Memory B cell (primary cell): ENCODE data around the gene MAP4.
"Not testable (repeated sequence)": the region's sequence is repeated elsewhere in the genome, so short reads cannot be mapped to it uniquely, and the experiment has no call there.

ENCODE experiments used
- ATAC-seq: fragments of 150-1000 bp; cut with Tn5 transposase; 2 replicates; pipeline ENCODE4 v1.10.0; 2021; ENCODE audit warnings: low read depth, mild to moderate bottlenecking, moderate library complexity
- DNase-seq, 2 donors: peaks; one replicate each; pipeline ENCODE4 v3.0.0; 2022; ENCODE audit warnings: low spot score in 2 of 2
- H3K27ac Mint-ChIP-seq: one replicate; pipeline ENCODE4 v1.8.0; 2022; ENCODE audit warnings: mild to moderate bottlenecking, moderate library complexity, mixed read lengths
- H3K27me3 Mint-ChIP-seq: one replicate; pipeline ENCODE4 v1.8.0; 2022; ENCODE audit warnings: mixed read lengths
- H3K36me3 Mint-ChIP-seq: one replicate; pipeline ENCODE4 v1.8.0; 2022; ENCODE audit warnings: mild to moderate bottlenecking, mixed read lengths
- H3K4me1 Mint-ChIP-seq: one replicate; pipeline ENCODE4 v1.8.0; 2022; ENCODE audit warnings: mixed read lengths
- H3K4me3 Mint-ChIP-seq: one replicate; pipeline ENCODE4 v1.8.0; 2022; ENCODE audit warnings: mild to moderate bottlenecking, moderate library complexity, mixed read lengths
- H3K9me3 Mint-ChIP-seq: one replicate; pipeline ENCODE4 v1.8.0; 2022; ENCODE audit warnings: mixed read lengths

Gene MAP4

DNA sequence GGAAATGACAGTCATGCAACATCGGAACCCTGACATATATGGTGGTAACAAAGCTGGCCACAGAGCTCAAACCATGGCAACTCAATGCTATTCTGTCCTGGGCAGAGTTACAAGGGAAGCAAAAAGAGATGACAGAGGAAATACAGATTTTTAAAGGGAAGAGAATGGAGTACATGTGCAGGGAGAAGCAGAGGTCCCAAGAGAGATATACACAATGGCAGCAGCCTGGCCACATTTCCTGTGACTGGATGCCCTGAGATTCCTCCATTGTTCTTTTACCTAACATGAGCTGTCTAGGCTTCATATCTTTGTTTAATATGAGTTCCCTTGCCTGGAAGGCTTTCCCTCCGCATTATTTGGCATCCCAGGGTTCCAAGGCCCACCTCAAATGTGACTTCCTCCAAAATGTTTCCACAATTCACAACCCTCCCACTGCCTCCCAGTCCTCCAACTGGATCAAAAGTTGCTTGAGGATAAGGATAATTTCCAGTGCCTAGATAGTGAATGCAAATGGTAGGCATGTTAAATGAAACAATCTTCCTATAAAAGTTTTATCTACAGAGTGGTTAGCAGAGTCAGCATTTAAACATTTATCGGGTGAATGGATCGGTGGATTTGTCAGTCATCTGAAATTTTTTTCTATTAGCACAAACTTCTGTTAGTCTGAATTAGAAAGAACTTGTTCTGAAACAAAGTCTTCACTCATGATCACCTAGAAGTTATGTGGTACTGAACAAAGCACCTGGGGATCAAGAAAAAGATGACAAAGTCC lies 127.0 kb downstream of the MAP4 start:
- H3K4me3 Mint-ChIP-seq = no peak overlapping the region
- peaks cover 13% of the 10 kb centered on the region for H3K4me1 Mint-ChIP-seq
- no peaks in the 10 kb centered on the region for H3K9me3 Mint-ChIP-seq
- H3K36me3 Mint-ChIP-seq = peaks cover 25% of the 10 kb centered on the region
- ATAC-seq (no peak), DNase-seq (no peak)
- no peaks in the 10 kb centered on the region for H3K27me3 Mint-ChIP-seq
- peak overlapping the region; percentile 35 for H3K27ac Mint-ChIP-seq

GRCh38 chr3:47887991-47888390 lies 128.2 kb downstream of the MAP4 start:
- H3K27ac Mint-ChIP-seq, H3K27me3 Mint-ChIP-seq, DNase-seq, ATAC-seq, H3K9me3 Mint-ChIP-seq, H3K4me3 Mint-ChIP-seq: not testable (repeated sequence)
- H3K4me1 Mint-ChIP-seq = peaks cover 13% of the 10 kb centered on the region
- H3K36me3 Mint-ChIP-seq = peaks cover 29% of the 10 kb centered on the region

GRCh38 chr3:47885168-47885567 lies 131.0 kb downstream of the MAP4 start:
- Mint-ChIP-seq H3K9me3 (no peaks in the 10 kb centered on the region), H3K36me3 (peaks cover 22% of the 10 kb centered on the region), H3K4me1 (peaks cover 13% of the 10 kb centered on the region), H3K27ac (peak overlapping the region; percentile 38), H3K4me3 (no peak overlapping the region), H3K27me3 (no peaks in the 10 kb centered on the region)
- DNase-seq = no peak
- ATAC-seq = no peak

DNA sequence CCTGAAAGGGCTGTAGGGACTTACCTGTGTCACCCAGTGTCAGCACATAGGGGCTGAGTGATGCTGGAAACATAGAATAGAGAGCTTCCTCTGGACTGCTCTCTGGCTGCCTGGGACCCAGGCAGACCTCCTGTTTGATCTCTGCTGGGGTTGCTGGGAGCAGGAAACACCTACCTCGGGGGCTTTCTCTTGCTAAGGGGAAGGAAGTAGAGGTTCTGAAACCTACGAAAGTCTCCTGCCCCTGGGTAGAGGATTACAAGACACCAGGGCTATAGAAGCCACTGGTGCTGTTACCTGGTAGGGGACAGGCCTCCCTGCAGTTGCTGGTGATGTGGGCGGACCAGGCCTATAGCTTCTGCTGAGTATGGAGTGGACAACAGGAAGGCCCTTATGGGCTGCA lies 131.6 kb downstream of the MAP4 start:
- no peak overlapping the region for H3K4me3 Mint-ChIP-seq
- peak overlapping the region; percentile 38 for H3K27ac Mint-ChIP-seq
- no peaks in the 10 kb centered on the region for H3K9me3 Mint-ChIP-seq
- ATAC-seq = peak; percentile 74
- H3K4me1 Mint-ChIP-seq = peaks cover 13% of the 10 kb centered on the region
- peaks cover 22% of the 10 kb centered on the region for H3K36me3 Mint-ChIP-seq
- H3K27me3 Mint-ChIP-seq = no peaks in the 10 kb centered on the region
- DNase-seq = no peak

DNA sequence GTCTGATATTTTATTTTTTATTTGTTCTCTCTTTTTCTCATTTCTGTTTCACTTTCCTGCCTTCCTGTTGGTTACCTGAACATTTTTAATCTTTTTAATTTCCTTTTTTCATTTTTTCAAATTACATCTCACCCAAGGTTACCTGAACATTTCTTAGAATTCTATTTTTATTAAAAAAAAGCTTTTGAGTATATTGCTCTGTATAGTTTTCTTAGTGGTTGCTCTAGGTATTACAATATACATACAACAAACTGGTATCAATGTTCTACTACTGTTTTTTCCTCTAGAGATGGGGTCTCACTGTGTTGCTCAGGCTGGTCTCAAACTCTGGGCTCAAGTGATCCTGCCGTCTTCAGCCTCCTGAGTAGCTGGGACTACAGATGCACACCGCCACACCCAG lies 133.9 kb downstream of the MAP4 start:
- Mint-ChIP-seq H3K27me3 (no peaks in the 10 kb centered on the region), H3K9me3 (no peaks in the 10 kb centered on the region), H3K36me3 (peaks cover 18% of the 10 kb centered on the region), H3K27ac (no peak overlapping the region), H3K4me3 (no peak overlapping the region), H3K4me1 (peaks cover 16% of the 10 kb centered on the region)
- no peak for ATAC-seq
- DNase-seq = no peak

GRCh38 chr3:47877719-47878118 lies 138.5 kb downstream of the MAP4 start:
- Mint-ChIP-seq H3K4me1 (peaks cover 3% of the 10 kb centered on the region), H3K27me3 (no peaks in the 10 kb centered on the region), H3K36me3 (peaks cover 8% of the 10 kb centered on the region), H3K9me3 (no peaks in the 10 kb centered on the region), H3K27ac (peak overlapping the region; percentile 80), H3K4me3 (no peak overlapping the region)
- DNase-seq (no peak), ATAC-seq (no peak)

DNA sequence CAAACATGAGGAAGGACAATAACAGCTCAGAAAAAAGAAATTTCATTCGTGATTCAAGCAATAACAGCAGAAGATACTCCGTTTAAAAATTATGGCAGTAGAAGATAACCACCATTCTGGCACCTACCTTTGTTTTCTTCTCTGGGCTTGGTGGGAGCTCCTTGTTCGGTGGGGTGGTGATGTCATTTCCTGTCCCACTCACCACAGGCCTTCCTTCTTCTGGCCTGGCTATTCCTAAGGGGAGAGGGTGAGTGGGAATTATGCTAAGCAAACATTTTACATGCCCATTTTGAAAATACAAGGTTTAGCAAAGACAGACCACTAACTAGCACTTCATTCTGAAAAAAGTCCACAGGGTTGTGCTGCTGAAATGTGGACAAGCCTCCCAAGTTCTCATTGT lies 138.9 kb downstream of the MAP4 start:
- H3K27me3 Mint-ChIP-seq = no peaks in the 10 kb centered on the region
- peak overlapping the region; percentile 80 for H3K27ac Mint-ChIP-seq
- ATAC-seq = no peak

DNA sequence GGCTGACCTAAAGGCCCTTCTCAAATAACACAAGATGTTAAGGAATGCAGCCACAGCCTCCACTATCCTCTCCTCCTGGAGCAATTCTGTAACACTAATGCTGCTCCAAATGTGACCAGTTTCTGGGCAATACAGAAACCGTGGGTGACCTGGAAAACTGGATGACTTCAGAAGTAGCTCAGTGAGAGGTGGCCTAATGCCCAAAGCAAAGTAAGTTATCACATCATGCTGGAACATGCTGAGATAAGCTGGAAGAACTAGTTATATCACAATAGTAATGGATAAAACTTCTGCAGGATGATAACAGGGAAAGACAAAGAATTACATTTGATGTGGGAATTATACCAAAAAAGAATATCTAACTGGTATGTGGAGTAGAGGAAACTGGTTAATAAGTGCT lies 141.3 kb downstream of the MAP4 start:
- Mint-ChIP-seq H3K36me3 (peaks cover 14% of the 10 kb centered on the region), H3K4me3 (no peak overlapping the region), H3K9me3 (no peaks in the 10 kb centered on the region), H3K4me1 (peaks cover 3% of the 10 kb centered on the region), H3K27me3 (no peaks in the 10 kb centered on the region), H3K27ac (no peak overlapping the region)
- no peak for DNase-seq
- ATAC-seq = no peak

More for the DNA sequence above, 138.9 kb downstream of the MAP4 start:
- Mint-ChIP-seq H3K4me1 (peaks cover 3% of the 10 kb centered on the region), H3K9me3 (no peaks in the 10 kb centered on the region), H3K4me3 (no peak overlapping the region), H3K36me3 (peaks cover 8% of the 10 kb centered on the region)
- no peak for DNase-seq

DNA sequence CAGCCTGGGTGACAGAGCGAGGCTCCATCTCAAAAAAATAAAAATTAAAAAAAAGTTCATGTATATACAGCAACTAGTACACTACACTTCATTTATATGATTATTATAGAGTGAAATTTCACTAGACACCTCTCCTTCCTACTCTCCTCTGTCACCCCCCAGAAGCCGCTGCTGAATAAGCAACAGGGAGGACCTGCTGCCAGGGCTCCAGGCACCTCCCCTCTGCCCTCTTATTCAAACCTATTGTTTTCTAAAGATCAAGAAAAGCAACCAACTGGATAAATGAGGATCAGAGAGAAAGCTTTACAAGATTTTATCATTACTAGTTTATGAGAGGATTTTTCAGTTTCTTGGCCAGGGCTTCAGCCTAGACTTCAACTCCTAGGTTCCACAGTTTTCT lies 141.8 kb downstream of the MAP4 start:
- Mint-ChIP-seq H3K27ac (no peak overlapping the region), H3K4me1 (peaks cover 3% of the 10 kb centered on the region), H3K36me3 (peaks cover 17% of the 10 kb centered on the region), H3K27me3 (no peaks in the 10 kb centered on the region), H3K9me3 (no peaks in the 10 kb centered on the region), H3K4me3 (no peak overlapping the region)
- no peak for ATAC-seq
- no peak for DNase-seq

- H3K9me3 Mint-ChIP-seq = no peaks in the 10 kb centered on the region
- no peak for DNase-seq
- no peak for ATAC-seq
- H3K36me3 Mint-ChIP-seq = peaks cover 25% of the 10 kb centered on the region
- peaks cover 3% of the 10 kb centered on the region for H3K4me1 Mint-ChIP-seq
- no peaks in the 10 kb centered on the region for H3K27me3 Mint-ChIP-seq
- no peak overlapping the region for H3K4me3 Mint-ChIP-seq
- no peak overlapping the region for H3K27ac Mint-ChIP-seq
These were observed 143.3 kb downstream of the MAP4 start for GRCh38 chr3:47872916-47873315.

- Mint-ChIP-seq H3K4me1 (no peaks in the 10 kb centered on the region), H3K36me3 (peaks cover 28% of the 10 kb centered on the region), H3K4me3 (no peak overlapping the region), H3K27ac (no peak overlapping the region), H3K9me3 (no peaks in the 10 kb centered on the region), H3K27me3 (no peaks in the 10 kb centered on the region)
- no peak for ATAC-seq
- DNase-seq = no peak
These were observed 144.8 kb downstream of the MAP4 start for GRCh38 chr3:47871389-47871788.

- no peak for DNase-seq
- Mint-ChIP-seq H3K27me3 (no peaks in the 10 kb centered on the region), H3K36me3 (peaks cover 32% of the 10 kb centered on the region), H3K27ac (no peak overlapping the region), H3K9me3 (no peaks in the 10 kb centered on the region), H3K4me3 (no peak overlapping the region), H3K4me1 (no peaks in the 10 kb centered on the region)
- no peak for ATAC-seq
These were observed 145.4 kb downstream of the MAP4 start for GRCh38 chr3:47870702-47871260.

DNA sequence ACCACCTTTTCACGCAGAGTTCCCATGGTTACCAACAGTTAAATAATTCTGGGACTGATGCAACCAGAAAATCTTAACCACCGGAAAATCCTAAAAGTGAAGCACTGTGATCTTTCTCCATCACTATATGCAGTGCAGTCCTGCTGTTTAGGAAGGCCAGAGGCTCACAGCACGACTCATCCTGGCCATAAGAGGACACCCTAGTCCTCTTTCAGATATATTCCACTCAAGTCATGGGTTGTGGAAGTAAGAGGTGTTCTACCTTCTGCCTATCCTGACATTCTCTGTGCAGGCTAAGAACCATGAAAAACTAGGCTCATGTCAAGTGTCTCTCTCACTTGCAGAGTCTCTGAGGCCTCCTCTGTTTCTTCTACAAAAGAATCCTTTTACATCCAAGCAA lies 146.1 kb downstream of the MAP4 start:
- Mint-ChIP-seq H3K4me1 (no peaks in the 10 kb centered on the region), H3K4me3 (no peak overlapping the region), H3K27ac (peak overlapping the region; percentile 13), H3K27me3 (no peaks in the 10 kb centered on the region), H3K36me3 (peaks cover 36% of the 10 kb centered on the region), H3K9me3 (no peaks in the 10 kb centered on the region)
- no peak for DNase-seq
- no peak for ATAC-seq

DNA sequence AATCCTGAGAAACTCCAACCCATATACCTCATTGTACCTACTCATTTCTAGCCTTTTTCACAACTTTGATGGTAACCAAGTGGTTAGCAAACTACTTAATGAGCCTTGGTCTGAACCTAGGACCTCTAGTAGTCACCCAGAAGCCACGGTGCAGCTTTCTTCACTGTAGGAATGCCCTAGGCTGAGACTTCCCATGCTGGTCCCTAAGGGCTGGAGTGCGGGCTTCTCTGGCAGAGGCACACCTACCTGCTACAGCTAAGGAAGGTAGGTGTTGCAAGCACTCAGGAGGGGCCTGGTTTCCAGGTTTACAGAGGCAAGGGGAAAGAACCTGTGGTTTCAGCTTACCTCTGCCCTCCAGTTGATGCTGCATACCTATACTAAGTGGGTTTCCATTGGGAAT lies 147.9 kb downstream of the MAP4 start:
- Mint-ChIP-seq H3K27me3 (no peaks in the 10 kb centered on the region), H3K9me3 (no peaks in the 10 kb centered on the region), H3K4me1 (no peaks in the 10 kb centered on the region), H3K27ac (no peak overlapping the region), H3K4me3 (no peak overlapping the region), H3K36me3 (peaks cover 35% of the 10 kb centered on the region)
- DNase-seq (no peak), ATAC-seq (no peak)
